ENCODE data around the gene PIGK. TPM values are rescaled to one million over a fixed set of nuclear protein-coding genes. Genes with fewer than 3 reads are reported as not detected.

PIGK gene
- total RNA-seq, 1 experiment from 2014 or later = 22.9 TPM

DNA sequence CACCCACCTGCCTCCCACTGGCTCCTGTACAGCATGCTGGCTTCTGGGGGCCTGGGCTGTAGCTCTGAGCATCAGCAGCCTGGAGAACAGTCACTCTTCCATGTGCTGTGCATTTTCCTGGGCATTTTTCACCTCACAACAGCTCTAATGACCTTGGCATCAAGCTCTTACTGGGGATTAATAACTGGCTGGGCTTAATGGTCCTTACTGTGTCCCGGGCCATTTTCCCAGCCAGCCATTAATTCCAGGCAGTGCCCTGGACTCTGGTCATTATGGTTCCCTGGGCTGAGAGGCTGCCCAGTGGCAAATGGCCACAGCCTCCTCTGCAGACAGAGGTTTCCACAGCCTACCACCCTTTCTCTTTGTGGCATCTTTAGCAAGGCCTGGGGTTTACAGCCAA lies 180.1 kb downstream of the PIGK start:
- H3K27ac Mint-ChIP-seq (ENCODE audit: low read depth, unreplicated experiment) = peak overlapping the region; percentile 89
- intact Hi-C loops (cut with micrococcal nuclease) = loop anchor here (1.0 to 10.0 kb wide), 3 partner anchors 42 to 404 kb away; no protein-coding TSS in a partner anchor
- CTCF ChIA-PET = no interaction called here

More for the DNA sequence above, 180.1 kb downstream of the PIGK start:
- Mint-ChIP-seq H3K27me3 (ENCODE audit: insufficient read depth, unreplicated experiment) (no peaks in the 10 kb centered on the region), H3K9me3 (ENCODE audit: unreplicated experiment) (peaks cover 7% of the 10 kb centered on the region), H3K36me3 (ENCODE audit: insufficient read depth, unreplicated experiment) (peaks cover 6% of the 10 kb centered on the region), H3K4me3 (ENCODE audit: unreplicated experiment) (no peak overlapping the region), H3K4me1 (ENCODE audit: insufficient read depth, unreplicated experiment) (peaks cover 41% of the 10 kb centered on the region)
- POLR2A ChIA-PET = interaction anchor here (1.4 kb wide), 1 partner anchor 29 kb away, joined by 3 read pairs; no protein-coding TSS in a partner anchor
- no peak for DNase-seq (ENCODE audit: unreplicated experiment)
- TF ChIP-seq, protein P1, sequence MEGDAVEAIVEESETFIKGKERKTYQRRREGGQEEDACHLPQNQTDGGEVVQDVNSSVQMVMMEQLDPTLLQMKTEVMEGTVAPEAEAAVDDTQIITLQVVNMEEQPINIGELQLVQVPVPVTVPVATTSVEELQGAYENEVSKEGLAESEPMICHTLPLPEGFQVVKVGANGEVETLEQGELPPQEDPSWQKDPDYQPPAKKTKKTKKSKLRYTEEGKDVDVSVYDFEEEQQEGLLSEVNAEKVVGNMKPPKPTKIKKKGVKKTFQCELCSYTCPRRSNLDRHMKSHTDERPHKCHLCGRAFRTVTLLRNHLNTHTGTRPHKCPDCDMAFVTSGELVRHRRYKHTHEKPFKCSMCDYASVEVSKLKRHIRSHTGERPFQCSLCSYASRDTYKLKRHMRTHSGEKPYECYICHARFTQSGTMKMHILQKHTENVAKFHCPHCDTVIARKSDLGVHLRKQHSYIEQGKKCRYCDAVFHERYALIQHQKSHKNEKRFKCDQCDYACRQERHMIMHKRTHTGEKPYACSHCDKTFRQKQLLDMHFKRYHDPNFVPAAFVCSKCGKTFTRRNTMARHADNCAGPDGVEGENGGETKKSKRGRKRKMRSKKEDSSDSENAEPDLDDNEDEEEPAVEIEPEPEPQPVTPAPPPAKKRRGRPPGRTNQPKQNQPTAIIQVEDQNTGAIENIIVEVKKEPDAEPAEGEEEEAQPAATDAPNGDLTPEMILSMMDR (IDR thresholded peaks at IDR 0.05; ENCODE audit: unreplicated experiment) = no peak
- BruUV-seq (replicated peaks) = no TSS peak

Small RNA genes within 50 kb of the gene (microRNA-seq; reads per million reads assigned to microRNA genes)
- not detected for gene MIR7156

Other genes starting within 250 kb of the PIGK start
- gene AK5, start 62.6 kb upstream of the PIGK start, total RNA-seq (2022) = not detected in 2 replicates

All from MCF 10A (cell line).